GM18526 (cell line): ENCODE results near the gene TDRD5.

Experiments
- POLR2A ChIP-seq: IDR thresholded peaks from 3 replicates; pipeline ENCODE4 v1.6.1; 2011; ENCODE audit not compliant: insufficient read length; ENCODE audit errors: extremely low read depth

The TDRD5 gene

GRCh38 chr1:179707406-179707805, 115.8 kb downstream of the TDRD5 start:
- TF ChIP-seq POLR2A, result no peak

GRCh38 chr1:179708434-179709195, 117.0 kb downstream of the TDRD5 start:
- TF ChIP-seq POLR2A, result no peak

GRCh38 chr1:179709841-179710329, 118.3 kb downstream of the TDRD5 start:
- TF ChIP-seq POLR2A, result no peak

DNA sequence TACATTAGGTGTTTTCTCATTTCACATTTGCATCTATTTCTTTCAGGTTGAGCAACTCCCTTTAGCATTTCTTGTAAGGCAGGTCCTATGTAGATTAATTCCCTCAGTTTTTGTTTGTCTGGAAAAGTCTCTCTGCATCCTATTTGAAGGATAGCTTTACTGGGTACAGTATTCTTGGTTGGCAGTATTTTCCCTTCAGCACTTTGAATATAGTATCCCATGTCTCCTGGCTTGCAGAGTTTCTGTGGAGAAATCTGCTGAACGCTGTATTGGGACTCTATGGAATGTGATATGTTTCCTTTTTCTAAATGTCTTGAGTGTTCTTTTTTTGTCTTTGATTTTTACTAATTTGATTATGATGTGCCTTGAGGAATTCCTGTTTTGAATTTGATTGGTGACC, 122.5 kb downstream of the TDRD5 start:
- TF ChIP-seq POLR2A, result no peak

DNA sequence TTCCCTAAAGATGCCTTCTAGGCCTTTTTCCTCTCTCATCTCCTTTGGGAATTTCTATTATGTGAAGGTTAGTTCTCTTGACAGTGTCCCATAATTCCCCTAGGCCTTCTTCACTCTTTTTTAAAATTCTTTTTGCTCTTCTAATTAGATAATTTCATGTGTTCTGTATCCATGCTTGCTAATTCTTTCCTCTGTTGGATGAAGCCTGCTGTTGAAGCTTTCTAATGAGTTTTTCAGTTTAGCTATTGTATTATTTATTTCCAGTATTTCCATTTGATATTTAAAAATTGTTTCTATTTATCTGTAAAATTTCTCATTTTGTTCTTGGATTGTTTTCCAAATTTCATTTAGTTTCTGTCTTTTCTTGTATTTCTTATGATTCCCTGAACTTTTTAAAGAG, 123.0 kb downstream of the TDRD5 start:
- no peak for TF ChIP-seq POLR2A

DNA sequence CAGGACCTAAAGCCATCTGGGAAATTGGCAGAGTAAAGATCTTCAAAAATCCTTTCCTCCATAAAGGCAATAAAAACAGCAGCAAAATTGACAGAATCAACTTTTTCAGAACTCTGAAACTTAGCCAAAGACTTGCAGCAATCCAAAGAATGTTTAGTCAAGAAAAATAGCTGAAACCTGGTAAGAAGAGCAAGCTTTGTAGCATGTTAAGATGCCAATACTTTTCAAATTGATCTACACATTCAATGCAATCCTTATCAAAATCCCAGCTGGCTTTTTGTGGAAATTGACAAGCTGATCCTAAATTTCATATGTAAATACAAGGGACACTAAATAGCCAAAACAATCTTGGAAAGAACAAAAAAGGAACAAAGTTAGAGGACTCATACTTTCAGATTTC, 127.6 kb downstream of the TDRD5 start:
- TF ChIP-seq POLR2A, result no peak

- TF ChIP-seq POLR2A, result no peak
These were observed 136.6 kb downstream of the TDRD5 start for GRCh38 chr1:179728271-179728670.

- TF ChIP-seq POLR2A, result no peak
These were observed 138.2 kb downstream of the TDRD5 start for GRCh38 chr1:179729881-179730280.

GRCh38 chr1:179731643-179732042, 140.0 kb downstream of the TDRD5 start:
- TF ChIP-seq POLR2A, result no peak
